Upper lobe of right lung (tissue), 1 donor: ENCODE measurements around the gene MUTYH. TPM values are rescaled to one million over a fixed set of nuclear protein-coding genes. Genes with fewer than 3 reads are reported as not detected.
A peak's percentile ranks its signal among the peaks of the same experiment; 100 is the strongest.

Experiments used
- ATAC-seq: fragments of 200-7000 bp; cut with Tn5 transposase; one replicate; pipeline ENCODE4 v1.9.1; 2020; ENCODE audit warnings: mild to moderate bottlenecking, moderate library complexity
- DNase-seq: peaks from one replicate; pipeline ENCODE4 v3.0.0-alpha.2; 2020
- H3K27ac ChIP-seq: fragments of 200-600 bp; one replicate; pipeline ENCODE4 v1.8.0; 2022
- H3K27me3 ChIP-seq: fragments of 200-600 bp; one replicate; pipeline ENCODE4 v1.8.0; 2022; ENCODE audit warnings: mild to moderate bottlenecking
- H3K36me3 ChIP-seq: fragments of 200-600 bp; one replicate; pipeline ENCODE4 v1.8.0; 2022
- H3K4me1 ChIP-seq: fragments of 200-600 bp; one replicate; pipeline ENCODE4 v1.8.0; 2022
- H3K4me3 ChIP-seq: fragments of 200-600 bp; one replicate; pipeline ENCODE4 v1.8.0; 2022; ENCODE audit warnings: mild to moderate bottlenecking
- H3K9me3 ChIP-seq: fragments of 200-600 bp; one replicate; pipeline ENCODE4 v1.8.0; 2022
- intact Hi-C: fragments of 100-400 bp; cut with DNase I; formaldehyde crosslinking; loops from one replicate; pipeline ENCODE4 v1.11.0; 2022
- total RNA-seq: library from RNA; stranded (reverse); fragmentation: NEBNext Ultra II Directional; extraction: Animal tissue kit (Norgen Biotek cat#: 25700); gene quantifications from one replicate; pipeline ENCODE4 v1.2.1, GENCODE V29; 2021
- TF ChIP-seq, protein P1 (sequence below): fragments of 200-600 bp; IDR thresholded peaks from one replicate; pipeline ENCODE4 v1.8.0; 2022; ENCODE audit warnings: antibody characterized with exemption
- donor health status: DM: no; HTN: yes; CAD: no; lungs with severe emphysema.

The MUTYH gene
- total RNA-seq, 1 donor from 2014 or later = 20.3 TPM

DNA sequence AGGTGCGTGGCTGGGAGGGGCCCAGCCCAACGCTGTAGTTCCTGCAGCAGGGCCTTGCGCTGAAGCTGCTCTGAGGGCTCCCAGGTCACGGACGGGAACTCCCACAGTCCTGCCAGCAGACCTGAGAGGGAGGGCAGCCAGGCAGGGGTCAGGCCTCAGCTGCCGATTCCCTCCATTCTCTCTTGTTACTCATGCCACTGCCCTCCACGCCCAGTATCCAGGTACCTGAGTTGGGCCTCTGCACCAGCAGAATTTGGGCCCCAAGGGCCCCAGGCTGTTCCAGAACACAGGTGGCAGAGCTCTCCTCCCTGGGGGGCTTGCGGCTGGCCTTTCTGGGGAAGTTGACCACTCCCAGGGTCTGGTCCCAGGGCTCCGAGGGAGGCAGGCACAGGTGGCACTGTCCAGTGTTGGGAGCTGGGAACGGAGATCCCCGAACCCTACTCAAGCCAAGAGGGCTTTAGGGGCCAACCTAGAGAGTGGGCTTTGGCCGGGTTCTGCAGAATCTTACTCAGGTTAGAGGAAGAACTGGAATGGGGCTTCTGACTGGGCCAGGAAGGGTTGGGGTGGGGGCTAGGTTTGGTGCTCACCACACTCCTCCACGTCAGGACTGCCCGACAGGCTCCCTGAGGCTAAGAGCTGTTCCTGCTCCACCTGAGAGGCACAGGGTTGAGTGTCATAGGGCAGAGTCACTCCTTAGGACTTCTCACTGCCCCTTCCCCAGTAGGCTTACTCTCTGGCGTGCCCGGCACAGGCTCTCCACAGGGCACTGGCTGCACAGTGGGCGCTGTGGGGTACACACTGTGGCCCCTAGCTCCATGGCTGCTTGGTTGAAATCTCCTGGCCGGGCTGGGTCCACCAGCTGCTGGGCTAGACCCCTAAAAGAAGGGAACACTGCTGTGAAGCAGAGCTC lies 8.5 kb downstream of the MUTYH start:
- ATAC-seq = no peak
- H3K9me3 ChIP-seq = no peaks in the 10 kb centered on the region
- no peaks in the 10 kb centered on the region for H3K27me3 ChIP-seq
- peaks cover 35% of the 10 kb centered on the region for H3K36me3 ChIP-seq
- DNase-seq = no peak
- H3K27ac ChIP-seq = no peak overlapping the region
- intact Hi-C loops = no loop called here
- peaks cover 17% of the 10 kb centered on the region for H3K4me1 ChIP-seq
- TF ChIP-seq, protein P1, sequence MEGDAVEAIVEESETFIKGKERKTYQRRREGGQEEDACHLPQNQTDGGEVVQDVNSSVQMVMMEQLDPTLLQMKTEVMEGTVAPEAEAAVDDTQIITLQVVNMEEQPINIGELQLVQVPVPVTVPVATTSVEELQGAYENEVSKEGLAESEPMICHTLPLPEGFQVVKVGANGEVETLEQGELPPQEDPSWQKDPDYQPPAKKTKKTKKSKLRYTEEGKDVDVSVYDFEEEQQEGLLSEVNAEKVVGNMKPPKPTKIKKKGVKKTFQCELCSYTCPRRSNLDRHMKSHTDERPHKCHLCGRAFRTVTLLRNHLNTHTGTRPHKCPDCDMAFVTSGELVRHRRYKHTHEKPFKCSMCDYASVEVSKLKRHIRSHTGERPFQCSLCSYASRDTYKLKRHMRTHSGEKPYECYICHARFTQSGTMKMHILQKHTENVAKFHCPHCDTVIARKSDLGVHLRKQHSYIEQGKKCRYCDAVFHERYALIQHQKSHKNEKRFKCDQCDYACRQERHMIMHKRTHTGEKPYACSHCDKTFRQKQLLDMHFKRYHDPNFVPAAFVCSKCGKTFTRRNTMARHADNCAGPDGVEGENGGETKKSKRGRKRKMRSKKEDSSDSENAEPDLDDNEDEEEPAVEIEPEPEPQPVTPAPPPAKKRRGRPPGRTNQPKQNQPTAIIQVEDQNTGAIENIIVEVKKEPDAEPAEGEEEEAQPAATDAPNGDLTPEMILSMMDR = no peak
- no peak overlapping the region for H3K4me3 ChIP-seq

GRCh38 chr1:45329445-45329844 lies 10.8 kb downstream of the MUTYH start:
- H3K27me3 ChIP-seq = no peaks in the 10 kb centered on the region
- peaks cover 35% of the 10 kb centered on the region for H3K36me3 ChIP-seq
- no peak overlapping the region for H3K27ac ChIP-seq
- DNase-seq = no peak
- TF ChIP-seq, protein P1 = no peak
- ATAC-seq = no peak
- peaks cover 22% of the 10 kb centered on the region for H3K4me1 ChIP-seq
- H3K9me3 ChIP-seq = no peaks in the 10 kb centered on the region
- no peak overlapping the region for H3K4me3 ChIP-seq
- intact Hi-C loops = no loop called here

DNA sequence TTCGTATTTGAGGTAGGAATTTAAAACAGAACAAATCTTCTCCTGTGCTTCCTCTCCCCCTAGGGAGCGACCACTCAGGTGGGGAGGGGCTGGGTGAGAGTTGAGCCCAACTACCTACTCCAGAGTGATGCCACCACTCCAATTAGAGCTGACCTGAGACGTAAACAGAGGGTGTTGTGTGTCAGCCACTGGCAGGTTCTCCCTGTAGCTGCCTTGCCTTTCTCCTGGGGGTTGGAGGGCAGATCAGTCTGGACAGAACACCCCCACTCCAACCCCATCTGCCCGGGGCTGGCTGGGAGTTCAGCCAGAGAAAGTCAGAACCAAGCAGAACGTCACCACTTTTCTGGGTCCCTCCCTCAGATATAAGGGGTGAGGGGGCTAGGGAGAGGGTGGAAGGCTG lies 11.6 kb downstream of the MUTYH start:
- intact Hi-C loops = no loop called here
- TF ChIP-seq, protein P1 = no peak
- no peaks in the 10 kb centered on the region for H3K27me3 ChIP-seq
- peaks cover 19% of the 10 kb centered on the region for H3K4me1 ChIP-seq
- peaks cover 34% of the 10 kb centered on the region for H3K36me3 ChIP-seq
- no peak overlapping the region for H3K4me3 ChIP-seq
- H3K9me3 ChIP-seq = no peaks in the 10 kb centered on the region
- no peak overlapping the region for H3K27ac ChIP-seq
- DNase-seq = no peak
- ATAC-seq = no peak

- Histone ChIP-seq H3K4me1 (peaks cover 19% of the 10 kb centered on the region), H3K27me3 (no peaks in the 10 kb centered on the region), H3K9me3 (no peaks in the 10 kb centered on the region), H3K36me3 (peaks cover 26% of the 10 kb centered on the region), H3K4me3 (no peak overlapping the region), H3K27ac (no peak overlapping the region)
- DNase-seq = no peak
- TF ChIP-seq, protein P1 = no peak
- intact Hi-C loops = no loop called here
- ATAC-seq = no peak
These were observed 12.4 kb downstream of the MUTYH start for GRCh38 chr1:45327644-45328515.

DNA sequence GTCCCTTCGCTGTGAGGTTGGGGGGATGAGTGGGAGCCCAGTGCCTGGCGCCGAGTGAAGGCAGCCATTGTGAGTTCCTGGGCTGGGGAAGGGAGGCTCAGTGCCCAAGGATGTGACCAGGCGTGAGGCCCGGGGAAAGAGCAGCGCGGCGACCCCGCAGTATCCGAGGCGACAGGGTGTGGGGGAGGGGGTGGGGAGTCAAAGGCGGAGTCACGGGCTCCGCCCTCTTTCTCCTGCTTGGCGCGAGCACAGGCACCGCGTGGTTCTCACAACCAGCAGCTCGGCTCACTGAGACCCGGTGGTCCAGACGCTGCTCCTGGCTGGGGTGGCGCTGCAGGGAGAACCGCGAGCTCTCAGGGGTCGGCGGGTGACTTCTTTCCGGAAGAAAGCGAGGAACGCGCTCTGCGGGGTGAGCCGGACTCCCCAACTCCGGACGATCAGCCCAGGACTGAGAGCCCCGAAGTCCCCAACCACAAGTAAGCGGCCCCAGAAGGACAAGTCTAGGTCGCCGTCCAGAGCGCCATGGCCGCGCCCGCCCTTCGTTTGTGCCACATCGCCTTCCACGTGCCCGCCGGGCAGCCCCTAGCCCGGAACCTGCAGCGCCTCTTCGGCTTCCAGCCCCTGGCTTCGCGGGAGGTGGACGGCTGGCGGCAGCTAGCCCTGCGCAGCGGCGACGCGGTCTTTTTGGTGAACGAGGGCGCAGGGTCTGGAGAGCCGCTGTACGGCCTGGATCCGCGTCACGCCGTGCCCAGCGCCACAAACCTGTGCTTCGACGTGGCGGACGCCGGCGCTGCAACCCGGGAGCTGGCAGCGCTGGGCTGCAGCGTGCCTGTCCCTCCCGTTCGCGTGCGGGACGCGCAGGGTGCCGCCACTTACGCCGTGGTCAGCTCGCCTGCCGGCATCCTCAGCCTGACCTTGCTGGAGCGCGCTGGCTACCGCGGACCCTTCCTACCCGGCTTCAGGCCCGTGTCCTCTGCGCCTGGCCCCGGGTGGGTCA lies 13.3 kb downstream of the MUTYH start, which contains the start of gene HPDL:
Gene HPDL, plus strand, starts transcription at position 269 of the 997 bp plus-strand sequence. Its CDS starts 254 bp downstream, at position 523.
- Histone ChIP-seq H3K36me3 (peaks cover 16% of the 10 kb centered on the region), H3K27me3 (no peaks in the 10 kb centered on the region), H3K27ac (no peak within 1 kb of the TSS), H3K4me3 (peak within 1 kb of the TSS; percentile 55), H3K4me1 (peaks cover 19% of the 10 kb centered on the region), H3K9me3 (no peaks in the 10 kb centered on the region)
- ATAC-seq = peak; percentile 86
- TF ChIP-seq, protein P1 = no peak
- peak; percentile 80 for DNase-seq
- intact Hi-C loops = no loop called here
